H1 (cell line): ENCODE data around the gene TMEM108. TPM values are rescaled to one million over a fixed set of nuclear protein-coding genes. Genes with fewer than 3 reads are reported as not detected.

Experiments used
- CHD1 ChIP-seq: IDR thresholded peaks from 2 replicates; pipeline ENCODE4 v1.6.1; 2012; ENCODE audit warnings: low read depth, low read length, improper control_type of control experiment
- POU5F1 ChIP-seq: IDR thresholded peaks from 2 replicates; pipeline ENCODE4 v1.6.1; 2011; ENCODE audit warnings: low read depth, mild to moderate bottlenecking, low read length, moderate library complexity
- polyA plus RNA-seq, 7 experiments: library from polyadenylated mRNA; depleted of rRNA in 3 of 7; stranded (reverse) in 5 of 7; unstranded in 2 of 7; fragments of >200 nt in 5 of 7; fragments of 200-250 nt in 2 of 7; gene quantifications; 1 replicate in 5 of 7; 2 replicates in 1 of 7; 4 replicates in 1 of 7; pipeline versions ENCODE4 v1.2.1 to v1.2.3, GENCODE V29; 2011 to 2013; ENCODE audit warnings: missing spikeins in 2 of 7, mixed read lengths in 2 of 7
- total RNA-seq: library from RNA; stranded (reverse); fragmentation: NEBNext Ultra II Directional; extraction: Animal tissue kit (Norgen Biotek cat#: 25700); gene quantifications from 2 replicates; pipeline ENCODE4 v1.2.1, GENCODE V29; 2021
- TF ChIP-seq, protein P1 (sequence below): fragments of 300-600 bp; sonication (generic); IDR thresholded peaks from 2 replicates; pipeline ENCODE4 v1.7.1; 2012; ENCODE audit warnings: low read length, moderate library complexity, mild to moderate bottlenecking, inconsistent platforms; ENCODE audit not compliant: insufficient replicate concordance

Gene TMEM108
- total and polyA plus RNA-seq, 2 of the 8 experiments (the other 6 are each of a cell fraction or from before 2014, with no cell fraction given): 14.3 to 16.2 TPM

DNA sequence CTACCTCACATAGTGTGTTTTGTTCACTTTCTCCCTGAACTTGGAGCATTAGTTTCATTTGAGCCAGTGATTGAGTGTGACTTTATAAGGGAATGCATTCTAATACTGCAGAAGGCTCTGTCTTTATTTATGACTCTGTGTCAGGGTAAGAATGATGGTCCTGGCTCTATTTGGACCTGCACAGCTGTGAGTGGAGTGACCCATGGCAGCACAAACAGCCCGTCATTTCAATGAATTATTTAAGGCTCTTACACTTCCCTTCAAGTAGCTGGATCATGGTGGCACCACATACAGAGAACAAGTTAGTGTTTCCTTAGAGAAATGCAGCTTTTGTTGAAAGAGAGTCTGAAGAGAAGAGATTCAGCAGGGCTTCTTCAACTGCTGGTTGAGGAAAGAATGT lies 16.4 kb downstream of the TMEM108 start (continued):
- TF ChIP-seq, protein P1, sequence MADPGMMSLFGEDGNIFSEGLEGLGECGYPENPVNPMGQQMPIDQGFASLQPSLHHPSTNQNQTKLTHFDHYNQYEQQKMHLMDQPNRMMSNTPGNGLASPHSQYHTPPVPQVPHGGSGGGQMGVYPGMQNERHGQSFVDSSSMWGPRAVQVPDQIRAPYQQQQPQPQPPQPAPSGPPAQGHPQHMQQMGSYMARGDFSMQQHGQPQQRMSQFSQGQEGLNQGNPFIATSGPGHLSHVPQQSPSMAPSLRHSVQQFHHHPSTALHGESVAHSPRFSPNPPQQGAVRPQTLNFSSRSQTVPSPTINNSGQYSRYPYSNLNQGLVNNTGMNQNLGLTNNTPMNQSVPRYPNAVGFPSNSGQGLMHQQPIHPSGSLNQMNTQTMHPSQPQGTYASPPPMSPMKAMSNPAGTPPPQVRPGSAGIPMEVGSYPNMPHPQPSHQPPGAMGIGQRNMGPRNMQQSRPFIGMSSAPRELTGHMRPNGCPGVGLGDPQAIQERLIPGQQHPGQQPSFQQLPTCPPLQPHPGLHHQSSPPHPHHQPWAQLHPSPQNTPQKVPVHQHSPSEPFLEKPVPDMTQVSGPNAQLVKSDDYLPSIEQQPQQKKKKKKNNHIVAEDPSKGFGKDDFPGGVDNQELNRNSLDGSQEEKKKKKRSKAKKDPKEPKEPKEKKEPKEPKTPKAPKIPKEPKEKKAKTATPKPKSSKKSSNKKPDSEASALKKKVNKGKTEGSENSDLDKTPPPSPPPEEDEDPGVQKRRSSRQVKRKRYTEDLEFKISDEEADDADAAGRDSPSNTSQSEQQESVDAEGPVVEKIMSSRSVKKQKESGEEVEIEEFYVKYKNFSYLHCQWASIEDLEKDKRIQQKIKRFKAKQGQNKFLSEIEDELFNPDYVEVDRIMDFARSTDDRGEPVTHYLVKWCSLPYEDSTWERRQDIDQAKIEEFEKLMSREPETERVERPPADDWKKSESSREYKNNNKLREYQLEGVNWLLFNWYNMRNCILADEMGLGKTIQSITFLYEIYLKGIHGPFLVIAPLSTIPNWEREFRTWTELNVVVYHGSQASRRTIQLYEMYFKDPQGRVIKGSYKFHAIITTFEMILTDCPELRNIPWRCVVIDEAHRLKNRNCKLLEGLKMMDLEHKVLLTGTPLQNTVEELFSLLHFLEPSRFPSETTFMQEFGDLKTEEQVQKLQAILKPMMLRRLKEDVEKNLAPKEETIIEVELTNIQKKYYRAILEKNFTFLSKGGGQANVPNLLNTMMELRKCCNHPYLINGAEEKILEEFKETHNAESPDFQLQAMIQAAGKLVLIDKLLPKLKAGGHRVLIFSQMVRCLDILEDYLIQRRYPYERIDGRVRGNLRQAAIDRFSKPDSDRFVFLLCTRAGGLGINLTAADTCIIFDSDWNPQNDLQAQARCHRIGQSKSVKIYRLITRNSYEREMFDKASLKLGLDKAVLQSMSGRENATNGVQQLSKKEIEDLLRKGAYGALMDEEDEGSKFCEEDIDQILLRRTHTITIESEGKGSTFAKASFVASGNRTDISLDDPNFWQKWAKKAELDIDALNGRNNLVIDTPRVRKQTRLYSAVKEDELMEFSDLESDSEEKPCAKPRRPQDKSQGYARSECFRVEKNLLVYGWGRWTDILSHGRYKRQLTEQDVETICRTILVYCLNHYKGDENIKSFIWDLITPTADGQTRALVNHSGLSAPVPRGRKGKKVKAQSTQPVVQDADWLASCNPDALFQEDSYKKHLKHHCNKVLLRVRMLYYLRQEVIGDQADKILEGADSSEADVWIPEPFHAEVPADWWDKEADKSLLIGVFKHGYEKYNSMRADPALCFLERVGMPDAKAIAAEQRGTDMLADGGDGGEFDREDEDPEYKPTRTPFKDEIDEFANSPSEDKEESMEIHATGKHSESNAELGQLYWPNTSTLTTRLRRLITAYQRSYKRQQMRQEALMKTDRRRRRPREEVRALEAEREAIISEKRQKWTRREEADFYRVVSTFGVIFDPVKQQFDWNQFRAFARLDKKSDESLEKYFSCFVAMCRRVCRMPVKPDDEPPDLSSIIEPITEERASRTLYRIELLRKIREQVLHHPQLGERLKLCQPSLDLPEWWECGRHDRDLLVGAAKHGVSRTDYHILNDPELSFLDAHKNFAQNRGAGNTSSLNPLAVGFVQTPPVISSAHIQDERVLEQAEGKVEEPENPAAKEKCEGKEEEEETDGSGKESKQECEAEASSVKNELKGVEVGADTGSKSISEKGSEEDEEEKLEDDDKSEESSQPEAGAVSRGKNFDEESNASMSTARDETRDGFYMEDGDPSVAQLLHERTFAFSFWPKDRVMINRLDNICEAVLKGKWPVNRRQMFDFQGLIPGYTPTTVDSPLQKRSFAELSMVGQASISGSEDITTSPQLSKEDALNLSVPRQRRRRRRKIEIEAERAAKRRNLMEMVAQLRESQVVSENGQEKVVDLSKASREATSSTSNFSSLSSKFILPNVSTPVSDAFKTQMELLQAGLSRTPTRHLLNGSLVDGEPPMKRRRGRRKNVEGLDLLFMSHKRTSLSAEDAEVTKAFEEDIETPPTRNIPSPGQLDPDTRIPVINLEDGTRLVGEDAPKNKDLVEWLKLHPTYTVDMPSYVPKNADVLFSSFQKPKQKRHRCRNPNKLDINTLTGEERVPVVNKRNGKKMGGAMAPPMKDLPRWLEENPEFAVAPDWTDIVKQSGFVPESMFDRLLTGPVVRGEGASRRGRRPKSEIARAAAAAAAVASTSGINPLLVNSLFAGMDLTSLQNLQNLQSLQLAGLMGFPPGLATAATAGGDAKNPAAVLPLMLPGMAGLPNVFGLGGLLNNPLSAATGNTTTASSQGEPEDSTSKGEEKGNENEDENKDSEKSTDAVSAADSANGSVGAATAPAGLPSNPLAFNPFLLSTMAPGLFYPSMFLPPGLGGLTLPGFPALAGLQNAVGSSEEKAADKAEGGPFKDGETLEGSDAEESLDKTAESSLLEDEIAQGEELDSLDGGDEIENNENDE: no peak
- TF ChIP-seq POU5F1: no peak
- TF ChIP-seq CHD1: no peak
